HG02642 (cell line): ENCODE results near the gene PPP1R9B.
A peak's percentile ranks its signal among the peaks of the same experiment; 100 is the strongest.

Experiments used
- ATAC-seq: cut with Tn5 transposase; IDR thresholded peaks from one replicate; pipeline ENCODE4 v1.9.1; 2021; ENCODE audit warnings: mild to moderate bottlenecking; ENCODE audit not compliant: unreplicated experiment, poor library complexity

PPP1R9B gene

DNA sequence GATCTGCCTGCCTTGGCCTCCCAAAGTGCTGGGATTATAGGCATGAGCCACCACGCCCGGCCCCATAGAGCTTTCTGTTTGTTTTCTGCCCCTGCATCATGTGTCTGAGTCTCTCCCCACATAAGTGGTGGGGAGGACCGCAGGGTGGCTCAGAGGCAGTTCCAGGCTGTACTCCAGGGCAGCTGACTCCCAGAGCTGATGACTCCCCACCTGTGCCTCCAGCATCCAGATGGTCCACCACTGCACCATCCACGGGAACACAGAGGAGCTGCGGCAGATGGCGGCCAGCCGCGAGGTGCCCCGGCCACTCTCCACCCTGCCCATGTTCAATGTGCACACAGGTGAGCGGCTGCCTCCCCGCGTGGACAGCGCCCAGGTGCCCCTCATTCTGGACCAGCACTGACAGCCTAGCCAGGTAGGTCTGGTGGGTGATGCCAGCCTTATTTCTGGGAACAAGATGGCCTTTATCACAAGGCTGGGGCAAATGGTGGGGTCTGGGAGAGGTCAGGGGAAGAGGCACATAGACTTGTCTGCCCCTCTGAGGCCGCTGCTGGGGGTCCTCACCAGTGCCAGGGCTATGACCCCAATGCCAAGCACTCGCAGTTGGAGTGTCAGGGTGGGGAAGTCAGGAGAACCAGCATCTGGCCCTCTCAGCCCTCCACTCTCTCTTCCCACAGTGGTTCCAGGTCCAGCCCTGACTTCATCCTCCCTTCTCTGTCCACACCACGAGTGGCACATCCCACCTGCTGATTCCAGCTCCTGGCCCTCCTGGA, 24.7 kb upstream of the PPP1R9B start:
- no peak for ATAC-seq

DNA sequence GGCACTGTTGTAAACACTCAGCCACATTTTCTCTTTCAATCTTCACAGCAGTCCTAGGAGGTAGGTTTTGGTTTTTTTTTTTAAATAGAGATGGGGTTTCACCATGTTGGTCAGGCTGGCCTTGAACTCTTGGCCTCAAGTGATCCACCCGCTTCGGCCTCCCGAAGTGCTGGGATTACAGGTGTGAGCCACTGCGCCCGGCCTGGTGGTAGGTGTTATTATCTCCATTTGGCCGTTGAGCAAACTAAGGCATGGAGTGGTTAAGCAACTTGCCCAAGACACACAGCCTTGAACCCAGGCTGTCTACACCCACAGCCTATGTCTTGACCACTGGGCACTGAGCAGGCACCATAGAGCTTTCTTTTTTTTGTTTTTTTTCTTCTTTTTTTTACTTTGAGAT, 24.0 kb upstream of the PPP1R9B start:
- no peak for ATAC-seq

DNA sequence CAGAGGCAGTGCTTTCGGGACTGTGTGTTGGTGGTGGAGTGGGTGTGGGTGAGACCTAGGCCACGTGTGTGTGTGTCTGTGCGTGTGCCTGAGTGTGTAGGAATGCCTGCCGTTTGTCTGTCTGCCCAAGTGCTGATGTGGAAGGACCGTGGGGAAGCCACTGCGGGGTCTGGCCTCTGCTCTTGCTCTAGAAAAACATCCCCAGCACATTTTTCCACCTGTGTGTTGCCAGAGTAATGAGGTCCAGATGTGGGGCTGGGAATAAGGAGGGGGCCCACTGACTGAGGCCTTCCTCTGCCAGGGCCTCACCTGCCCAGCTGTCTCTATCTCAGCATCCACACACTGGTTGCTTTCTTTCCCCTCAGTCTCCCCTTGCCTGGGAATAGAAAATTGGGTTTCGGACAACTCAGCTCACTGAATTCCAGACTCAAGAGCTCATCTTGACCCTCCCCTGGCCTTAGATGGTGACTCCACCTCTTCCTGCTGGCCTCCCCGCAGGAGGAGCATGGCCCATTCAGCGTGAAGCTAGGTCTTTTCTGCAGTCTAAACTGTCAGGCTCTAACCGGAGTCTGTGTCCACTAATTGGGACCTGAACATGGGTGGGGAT, 23.0 kb upstream of the PPP1R9B start:
- no peak for ATAC-seq

- no peak for ATAC-seq
These were observed 22.5 kb upstream of the PPP1R9B start for GRCh38 chr17:50172936-50173334.

DNA sequence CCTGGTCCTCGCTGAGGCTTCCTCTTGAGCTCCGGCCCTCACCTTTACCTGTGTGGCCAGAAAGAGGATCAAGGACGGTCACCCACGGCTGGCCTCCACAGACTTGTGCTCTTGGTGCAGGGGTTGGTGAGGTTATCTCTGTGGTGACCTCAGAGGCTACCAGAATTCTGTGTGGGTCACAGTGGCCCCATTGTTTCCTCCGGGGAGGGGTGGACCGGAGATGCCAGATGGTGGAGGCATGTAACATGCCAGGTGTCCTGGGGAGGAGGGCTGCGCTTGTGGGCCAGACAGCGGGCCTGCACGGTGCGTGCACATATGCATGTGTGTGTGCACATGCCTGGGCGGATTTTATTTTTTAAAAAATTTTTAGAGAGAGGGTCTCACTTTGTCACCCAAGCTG, 21.7 kb upstream of the PPP1R9B start:
- no peak for ATAC-seq

DNA sequence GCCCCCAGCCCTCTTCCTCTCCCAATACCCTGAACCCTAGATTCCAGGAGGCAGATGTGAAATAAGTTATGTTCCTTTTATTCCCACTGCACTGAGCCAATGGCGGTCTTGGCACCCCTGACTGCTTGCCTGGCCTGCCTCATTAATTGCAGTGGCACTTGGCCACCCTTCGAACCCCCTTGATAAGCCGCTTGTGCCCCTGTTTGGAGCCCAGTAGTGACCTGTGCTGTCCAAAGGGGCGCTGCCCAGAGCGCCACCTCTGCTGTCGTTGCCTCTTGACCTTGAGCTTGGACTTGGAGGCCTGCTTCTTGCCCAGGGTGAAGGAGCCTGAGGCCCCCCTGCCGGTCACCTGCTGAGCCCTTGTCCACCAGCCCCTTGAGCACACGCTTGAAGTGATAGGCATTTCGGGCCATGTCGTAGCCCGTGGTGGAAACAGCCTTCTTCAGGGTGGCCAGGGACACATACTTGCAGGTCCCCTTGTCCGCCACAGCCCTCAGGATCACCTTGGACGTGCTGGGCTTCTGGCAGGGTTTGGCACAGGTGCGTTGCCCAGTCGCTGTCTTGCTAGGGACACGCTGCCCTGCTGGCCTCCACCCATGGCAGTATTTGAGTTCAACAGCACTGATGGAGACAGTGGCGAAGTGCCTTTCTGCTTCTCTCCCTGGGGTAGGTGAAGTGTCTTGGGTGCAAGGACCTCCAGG, 21.0 kb upstream of the PPP1R9B start:
- no peak for ATAC-seq

GRCh38 chr17:50170662-50171370, 20.3 kb upstream of the PPP1R9B start:
- ATAC-seq, result peak; percentile 71

- ATAC-seq, result no peak
These were observed 19.5 kb upstream of the PPP1R9B start for GRCh38 chr17:50169881-50170459.

- ATAC-seq, result no peak
These were observed 18.8 kb upstream of the PPP1R9B start for GRCh38 chr17:50169121-50169764.

DNA sequence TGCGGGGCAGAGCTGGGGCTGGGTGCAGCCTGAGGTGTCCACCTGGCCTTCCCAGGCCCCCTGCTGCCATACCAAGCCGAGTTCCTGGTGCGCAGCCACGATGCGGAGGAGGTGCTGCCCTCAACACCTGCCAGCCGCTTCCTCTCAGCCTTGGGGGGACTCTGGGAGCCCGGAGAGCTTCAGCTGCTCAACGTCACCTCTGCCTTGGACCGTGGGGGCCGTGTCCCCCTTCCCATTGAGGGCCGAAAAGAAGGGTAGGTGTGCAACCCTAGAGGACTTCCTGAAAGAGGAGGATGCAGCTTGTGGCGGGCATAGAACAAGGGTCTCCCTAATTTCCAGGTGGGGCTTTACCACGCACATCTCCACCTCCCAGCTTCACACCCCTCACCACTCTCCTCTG, 17.8 kb upstream of the PPP1R9B start:
- ATAC-seq, result no peak

GRCh38 chr17:50167371-50167770, 16.9 kb upstream of the PPP1R9B start:
- ATAC-seq, result no peak

DNA sequence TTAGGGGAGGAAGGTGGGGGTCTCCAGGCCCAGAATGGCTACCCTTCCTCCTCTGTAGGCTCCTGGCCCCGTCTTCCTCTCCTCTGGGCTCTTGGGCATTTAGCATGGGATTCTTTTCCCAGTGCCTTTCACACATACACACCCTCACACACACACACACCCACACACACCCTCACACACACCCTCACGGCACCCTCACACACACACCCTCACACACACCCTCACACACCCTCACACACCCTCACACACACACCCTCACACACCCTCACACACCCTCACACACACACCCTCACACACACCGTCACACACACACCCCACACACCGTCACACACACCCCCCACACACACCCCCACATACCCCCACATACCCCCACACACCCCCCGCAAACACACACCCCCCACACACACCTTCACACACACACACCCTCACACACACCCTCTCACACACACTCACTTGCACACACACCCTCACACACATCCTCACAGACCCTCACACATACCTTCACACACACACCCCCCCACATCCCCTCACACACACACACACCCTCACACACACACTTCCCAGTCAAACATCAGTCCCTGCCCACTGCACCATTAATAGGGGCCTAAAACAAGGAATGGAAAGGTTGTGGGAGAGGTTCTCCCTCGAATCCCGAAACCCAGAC, 16.2 kb upstream of the PPP1R9B start:
- no peak for ATAC-seq

- ATAC-seq, result no peak
These were observed 15.5 kb upstream of the PPP1R9B start, which contains the start of gene SGCA for GRCh38 chr17:50165867-50166517. Gene SGCA (plus strand): TSS chr17:50166005. CDS start chr17:50166041, 36 bp downstream.

- ATAC-seq, result no peak
These were observed 15.0 kb upstream of the PPP1R9B start for GRCh38 chr17:50165466-50165865.

DNA sequence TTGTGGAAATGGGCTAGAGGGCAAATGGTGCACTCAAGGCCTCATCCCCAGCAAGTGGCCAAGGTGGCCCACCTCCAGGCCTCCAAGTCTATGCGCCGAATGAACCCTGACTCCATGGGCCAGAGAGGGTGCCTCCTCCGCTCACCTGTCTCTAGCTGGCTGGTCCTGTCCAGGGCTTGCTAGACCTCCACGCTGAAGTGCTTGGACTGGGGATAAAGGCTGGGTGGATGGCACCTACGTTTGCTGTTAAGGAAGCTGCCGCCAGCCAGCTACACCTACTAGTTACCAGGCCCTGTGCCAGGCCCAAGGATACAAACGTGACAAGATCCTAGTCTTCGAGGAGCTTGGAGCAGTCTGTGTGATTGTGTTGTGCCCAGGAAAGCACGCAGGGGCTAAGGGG, 14.6 kb upstream of the PPP1R9B start:
- ATAC-seq, result no peak

DNA sequence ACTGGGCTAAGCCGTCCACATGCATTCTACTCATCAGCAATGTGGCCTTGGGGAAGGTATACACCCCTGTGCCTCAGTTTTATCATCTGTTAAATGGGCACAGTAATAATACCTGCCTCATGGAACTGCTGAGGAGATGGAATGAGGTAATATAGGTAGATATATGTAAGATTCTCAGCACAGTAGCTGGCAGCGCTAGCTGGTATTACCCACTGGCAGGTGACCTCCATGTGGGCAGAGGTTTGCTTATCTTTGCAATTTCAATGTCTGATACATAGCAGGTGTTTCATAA, 14.2 kb upstream of the PPP1R9B start:
- no peak for ATAC-seq

DNA sequence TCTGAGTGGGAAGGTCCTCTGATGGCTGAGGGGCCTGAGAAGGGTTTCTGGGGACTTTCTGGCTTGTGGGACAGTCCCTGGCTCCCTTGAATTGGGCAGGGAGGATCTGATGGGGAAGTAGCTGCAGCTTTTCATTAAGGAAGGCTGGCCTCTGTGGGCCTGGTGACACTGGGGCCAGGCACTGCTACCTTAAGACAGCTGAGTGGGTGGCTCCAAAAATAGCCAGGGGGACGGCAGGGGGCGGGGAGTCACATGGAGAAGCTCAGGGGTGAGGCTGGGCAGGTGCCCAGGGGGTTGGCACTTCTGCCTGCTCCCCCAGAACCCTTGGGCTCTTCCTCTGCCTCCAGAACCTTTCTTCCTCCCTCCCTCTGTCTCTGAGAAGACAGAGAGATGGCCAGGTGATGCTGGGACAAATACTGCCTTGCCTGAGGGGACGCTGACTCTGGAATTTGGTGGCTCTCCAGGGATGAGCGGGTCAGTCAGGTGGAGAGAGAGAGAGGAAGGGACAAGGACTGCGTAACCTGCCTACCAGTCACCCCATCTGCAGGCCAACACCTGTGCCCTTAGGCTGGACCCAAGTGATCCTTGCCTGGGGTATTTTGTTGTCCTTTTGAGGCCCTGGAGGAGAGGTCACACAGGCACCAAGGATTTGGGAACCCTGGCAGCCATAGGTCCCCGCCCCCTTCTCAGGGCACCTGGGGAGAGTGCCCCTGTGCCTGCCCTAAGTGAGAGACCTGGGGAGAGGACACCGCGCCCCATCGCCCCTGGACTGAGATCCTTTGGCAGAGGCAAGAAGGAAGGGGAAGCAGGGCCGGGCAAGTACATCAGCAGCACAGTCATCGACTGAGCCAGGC, 13.6 kb upstream of the PPP1R9B start:
- ATAC-seq, result no peak
